ENCODE data around the gene TCEAL9. TPM values are rescaled to one million over a fixed set of nuclear protein-coding genes. Genes with fewer than 3 reads are reported as not detected.

TCEAL9 gene
- total and polyA plus RNA-seq, 4 donors, result 7.7 to 22.8 (median 13.3) TPM

GRCh38 chrX:103393487-103393886 lies 37.2 kb downstream of the TCEAL9 start:
- no peak for TF ChIP-seq TAF1 (conservative IDR thresholded peaks at IDR 0.05)
- no peak for TF ChIP-seq MAX (IDR thresholded peaks at IDR 0.05)
- no peak for TF ChIP-seq SP1 (IDR thresholded peaks at IDR 0.05)
- no peak for TF ChIP-seq YY1 (IDR thresholded peaks at IDR 0.05)
- no peak for TF ChIP-seq RAD21 (IDR thresholded peaks at IDR 0.05)
- TF ChIP-seq CTCF (IDR thresholded peaks at IDR 0.05; ENCODE audit: low read depth, low read length, missing input control), result no peak
- TF ChIP-seq, protein P1, sequence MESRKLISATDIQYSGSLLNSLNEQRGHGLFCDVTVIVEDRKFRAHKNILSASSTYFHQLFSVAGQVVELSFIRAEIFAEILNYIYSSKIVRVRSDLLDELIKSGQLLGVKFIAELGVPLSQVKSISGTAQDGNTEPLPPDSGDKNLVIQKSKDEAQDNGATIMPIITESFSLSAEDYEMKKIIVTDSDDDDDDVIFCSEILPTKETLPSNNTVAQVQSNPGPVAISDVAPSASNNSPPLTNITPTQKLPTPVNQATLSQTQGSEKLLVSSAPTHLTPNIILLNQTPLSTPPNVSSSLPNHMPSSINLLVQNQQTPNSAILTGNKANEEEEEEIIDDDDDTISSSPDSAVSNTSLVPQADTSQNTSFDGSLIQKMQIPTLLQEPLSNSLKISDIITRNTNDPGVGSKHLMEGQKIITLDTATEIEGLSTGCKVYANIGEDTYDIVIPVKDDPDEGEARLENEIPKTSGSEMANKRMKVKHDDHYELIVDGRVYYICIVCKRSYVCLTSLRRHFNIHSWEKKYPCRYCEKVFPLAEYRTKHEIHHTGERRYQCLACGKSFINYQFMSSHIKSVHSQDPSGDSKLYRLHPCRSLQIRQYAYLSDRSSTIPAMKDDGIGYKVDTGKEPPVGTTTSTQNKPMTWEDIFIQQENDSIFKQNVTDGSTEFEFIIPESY (IDR thresholded peaks at IDR 0.05), result no peak
- no peak for TF ChIP-seq NR2F2 (IDR thresholded peaks at IDR 0.05)
- TF ChIP-seq RXRA (IDR thresholded peaks at IDR 0.05), result no peak
- no peak for TF ChIP-seq JUND (IDR thresholded peaks at IDR 0.05)
- no peak for TF ChIP-seq HNF4A (conservative IDR thresholded peaks at IDR 0.05)
- no peak for TF ChIP-seq FOXA2 (IDR thresholded peaks at IDR 0.05)
- TF ChIP-seq, protein P2, sequence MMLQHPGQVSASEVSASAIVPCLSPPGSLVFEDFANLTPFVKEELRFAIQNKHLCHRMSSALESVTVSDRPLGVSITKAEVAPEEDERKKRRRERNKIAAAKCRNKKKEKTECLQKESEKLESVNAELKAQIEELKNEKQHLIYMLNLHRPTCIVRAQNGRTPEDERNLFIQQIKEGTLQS (IDR thresholded peaks at IDR 0.05), result no peak
- no peaks in the 10 kb centered on the region for H3K36me3 ChIP-seq (ENCODE audit: control insufficient read depth in 4 of 4, insufficient read depth in 3 of 4, low read depth in 1 of 4, low read length in 3 of 4)
- H3K9me3 ChIP-seq (ENCODE audit: control insufficient read depth in 4 of 4, low read length in 3 of 4), result peaks cover 0 to 3% (median under 1%) of the 10 kb centered on the region in 4 donors
- peaks cover 0 to 10% (median 0%) of the 10 kb centered on the region in 4 donors for H3K27me3 ChIP-seq (ENCODE audit: control insufficient read depth in 4 of 4, insufficient read depth in 4 of 4, low read length in 3 of 4)
- H3K4me3 ChIP-seq (ENCODE audit: low read depth in 1 of 3, low read length in 3 of 3), result no peak overlapping the region
- no peak for DNase-seq (ENCODE audit: low spot score)
- no peak overlapping the region for H3K9ac ChIP-seq (ENCODE audit: low read depth in 1 of 2, low read length in 2 of 2)
- H3K4me1 ChIP-seq (ENCODE audit: control insufficient read depth in 4 of 4, insufficient read depth in 4 of 4, low read length in 3 of 4), result no peaks in the 10 kb centered on the region
- 74% methylated on average over 3 of the region's 3 CpGs for WGBS
- no peak overlapping the region for H3K27ac ChIP-seq (ENCODE audit: low read depth in 1 of 2, low read length in 2 of 2)

- Histone ChIP-seq H3K36me3 (ENCODE audit: control insufficient read depth in 4 of 4, insufficient read depth in 3 of 4, low read depth in 1 of 4, low read length in 3 of 4) (no peaks in the 10 kb centered on the region), H3K9ac (ENCODE audit: low read depth in 1 of 2, low read length in 2 of 2) (no peak overlapping the region), H3K4me1 (ENCODE audit: control insufficient read depth in 4 of 4, insufficient read depth in 4 of 4, low read length in 3 of 4) (no peaks in the 10 kb centered on the region), H3K4me3 (ENCODE audit: low read depth in 1 of 3, low read length in 3 of 3) (no peak overlapping the region), H3K9me3 (ENCODE audit: control insufficient read depth in 4 of 4, low read length in 3 of 4) (peaks cover 0 to 3% (median under 1%) of the 10 kb centered on the region in 4 donors), H3K27me3 (ENCODE audit: control insufficient read depth in 4 of 4, insufficient read depth in 4 of 4, low read length in 3 of 4) (peaks cover 0 to 5% (median 0%) of the 10 kb centered on the region in 4 donors), H3K27ac (ENCODE audit: low read depth in 1 of 2, low read length in 2 of 2) (no peak overlapping the region)
- DNase-seq (ENCODE audit: low spot score), result no peak
- 79% methylated on average over 5 of the region's 5 CpGs for WGBS
- no peak for TF ChIP-seq TAF1 (conservative IDR thresholded peaks at IDR 0.05)
- TF ChIP-seq EGR1 (IDR thresholded peaks at IDR 0.05; ENCODE audit: low read depth in 2 of 2), result no peak
- TF ChIP-seq, protein P3, sequence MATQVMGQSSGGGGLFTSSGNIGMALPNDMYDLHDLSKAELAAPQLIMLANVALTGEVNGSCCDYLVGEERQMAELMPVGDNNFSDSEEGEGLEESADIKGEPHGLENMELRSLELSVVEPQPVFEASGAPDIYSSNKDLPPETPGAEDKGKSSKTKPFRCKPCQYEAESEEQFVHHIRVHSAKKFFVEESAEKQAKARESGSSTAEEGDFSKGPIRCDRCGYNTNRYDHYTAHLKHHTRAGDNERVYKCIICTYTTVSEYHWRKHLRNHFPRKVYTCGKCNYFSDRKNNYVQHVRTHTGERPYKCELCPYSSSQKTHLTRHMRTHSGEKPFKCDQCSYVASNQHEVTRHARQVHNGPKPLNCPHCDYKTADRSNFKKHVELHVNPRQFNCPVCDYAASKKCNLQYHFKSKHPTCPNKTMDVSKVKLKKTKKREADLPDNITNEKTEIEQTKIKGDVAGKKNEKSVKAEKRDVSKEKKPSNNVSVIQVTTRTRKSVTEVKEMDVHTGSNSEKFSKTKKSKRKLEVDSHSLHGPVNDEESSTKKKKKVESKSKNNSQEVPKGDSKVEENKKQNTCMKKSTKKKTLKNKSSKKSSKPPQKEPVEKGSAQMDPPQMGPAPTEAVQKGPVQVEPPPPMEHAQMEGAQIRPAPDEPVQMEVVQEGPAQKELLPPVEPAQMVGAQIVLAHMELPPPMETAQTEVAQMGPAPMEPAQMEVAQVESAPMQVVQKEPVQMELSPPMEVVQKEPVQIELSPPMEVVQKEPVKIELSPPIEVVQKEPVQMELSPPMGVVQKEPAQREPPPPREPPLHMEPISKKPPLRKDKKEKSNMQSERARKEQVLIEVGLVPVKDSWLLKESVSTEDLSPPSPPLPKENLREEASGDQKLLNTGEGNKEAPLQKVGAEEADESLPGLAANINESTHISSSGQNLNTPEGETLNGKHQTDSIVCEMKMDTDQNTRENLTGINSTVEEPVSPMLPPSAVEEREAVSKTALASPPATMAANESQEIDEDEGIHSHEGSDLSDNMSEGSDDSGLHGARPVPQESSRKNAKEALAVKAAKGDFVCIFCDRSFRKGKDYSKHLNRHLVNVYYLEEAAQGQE (IDR thresholded peaks at IDR 0.05), result no peak
- no peak for TF ChIP-seq RAD21 (IDR thresholded peaks at IDR 0.05)
- TF ChIP-seq FOXA2 (IDR thresholded peaks at IDR 0.05), result no peak
- TF ChIP-seq YY1 (IDR thresholded peaks at IDR 0.05), result no peak
- TF ChIP-seq MAX (IDR thresholded peaks at IDR 0.05), result no peak
- no peak for TF ChIP-seq HNF4G (IDR thresholded peaks at IDR 0.05)
- TF ChIP-seq, protein P2 (IDR thresholded peaks at IDR 0.05), result no peak
- no peak for TF ChIP-seq GABPA (IDR thresholded peaks at IDR 0.05 in 1 of 2, conservative IDR thresholded peaks at IDR 0.05 in 1 of 2)
- TF ChIP-seq FOXA1 (IDR thresholded peaks at IDR 0.05), result no peak
- TF ChIP-seq JUND (IDR thresholded peaks at IDR 0.05), result no peak
- TF ChIP-seq CTCF (IDR thresholded peaks at IDR 0.05; ENCODE audit: low read depth, low read length, missing input control), result no peak
- TF ChIP-seq HNF4A (conservative IDR thresholded peaks at IDR 0.05), result no peak
- no peak for TF ChIP-seq RXRA (IDR thresholded peaks at IDR 0.05)
- TF ChIP-seq, protein P1 (IDR thresholded peaks at IDR 0.05), result no peak
- no peak for TF ChIP-seq NR2F2 (IDR thresholded peaks at IDR 0.05)
Observed at GRCh38 chrX:103396186-103396585, 39.9 kb downstream of the TCEAL9 start.

Data from liver (tissue), 9 donors.